ENCODE measurements around the gene NKIRAS1. TPM values are rescaled to one million over a fixed set of nuclear protein-coding genes. Genes with fewer than 3 reads are reported as not detected.
"Not testable (repeated sequence)": the region's sequence is repeated elsewhere in the genome, so short reads cannot be mapped to it uniquely, and the experiment has no call there.

Gene NKIRAS1
- total and polyA plus RNA-seq, 2 donors (not counting 1 experiment from before 2014, with no cell fraction given) = 1.6 to 4.7 TPM

GRCh38 chr3:23913873-23914743, 2.7 kb downstream of the NKIRAS1 start:
- no peak for DNase-seq
- H3K4me3 Mint-ChIP-seq = no peak overlapping the region
- H3K9ac ChIP-seq (ENCODE audit: low read length) = no peak overlapping the region
- H3K4me3 ChIP-seq (ENCODE audit: control extremely low read depth in 1 of 5, extremely low read depth in 1 of 5, insufficient read depth in 1 of 5, low read depth in 2 of 5, low read length in 4 of 5) = no peak overlapping the region
- POLR2A ChIA-PET = no interaction called here
- no peaks in the 10 kb centered on the region for H3K9me3 Mint-ChIP-seq (ENCODE audit: insufficient read depth)
- peaks cover 21% of the 10 kb centered on the region for H4K20me1 ChIP-seq (ENCODE audit: control insufficient read depth, insufficient read depth, low read length, poor library complexity, severe bottlenecking)
- no peak overlapping the region for H2AFZ ChIP-seq (ENCODE audit: insufficient read depth, low read depth, low read length, poor library complexity, severe bottlenecking)
- no peak for ATAC-seq (ENCODE audit: low read depth)
- H3K4me1 Mint-ChIP-seq = peaks cover 37% of the 10 kb centered on the region
- H3K9me3 ChIP-seq (ENCODE audit: control extremely low read depth in 1 of 3, control insufficient read depth in 2 of 3, insufficient read depth in 1 of 3, low read length in 2 of 3) = no peaks in the 10 kb centered on the region
- H3K27me3 Mint-ChIP-seq = peaks cover 4% of the 10 kb centered on the region
- no peak overlapping the region for H3K27ac ChIP-seq (ENCODE audit: low read length in 2 of 2)
- no peak overlapping the region for H3K4me2 ChIP-seq (replicated peaks; ENCODE audit: low read depth, low read length, poor library complexity, severe bottlenecking)
- no peak for TF ChIP-seq CTCF (IDR thresholded peaks at IDR 0.05)
- no peak for TF ChIP-seq EZH2 (IDR thresholded peaks at IDR 0.05; ENCODE audit: borderline replicate concordance, insufficient read depth, low read depth, low read length, poor library complexity, severe bottlenecking)
- H3K36me3 ChIP-seq (replicated peaks in 1 of 2; ENCODE audit: control extremely low read depth in 1 of 2, control insufficient read depth in 1 of 2, extremely low read depth in 1 of 2, insufficient read depth in 2 of 2, low read length in 1 of 2) = peaks cover 1 to 25% of the 10 kb centered on the region in 2 experiments
- H3K27ac Mint-ChIP-seq = no peak overlapping the region
- intact Hi-C loops (cut with micrococcal nuclease) = loop anchor here (10.0 kb wide), 1 partner anchor 1751 kb away; the partner anchor contains the start of gene TOP2B
- H3K27me3 ChIP-seq (replicated peaks in 1 of 4; ENCODE audit: control extremely low read depth in 1 of 4, control insufficient read depth in 3 of 4, insufficient read depth in 4 of 4, low read length in 3 of 4) = no peaks in the 10 kb centered on the region
- peaks cover 24 to 25% of the 10 kb centered on the region in 2 donors for H3K4me1 ChIP-seq (ENCODE audit: control insufficient read depth in 2 of 2, insufficient read depth in 2 of 2, low read length in 2 of 2)
- WGBS (ENCODE audit: insufficient coverage) = no CpG with 5 or more reads among the region's 3 CpGs
- CTCF ChIA-PET = interaction anchor here (1.2 kb wide), 1 partner anchor 32 kb away, joined by 3 read pairs; no protein-coding TSS in a partner anchor
- peaks cover 42% of the 10 kb centered on the region for H3K79me2 ChIP-seq (ENCODE audit: control insufficient read depth, insufficient read depth, low read length)

- intact Hi-C loops (cut with micrococcal nuclease) = loop anchor here (10.0 kb wide), 1 partner anchor 1752 kb away; the partner anchor contains the start of gene TOP2B
- POLR2A ChIA-PET = no interaction called here
- Histone ChIP-seq H3K4me2 (replicated peaks; ENCODE audit: low read depth, low read length, poor library complexity, severe bottlenecking) (no peak overlapping the region), H3K9me3 (ENCODE audit: control extremely low read depth in 1 of 3, control insufficient read depth in 2 of 3, insufficient read depth in 1 of 3, low read length in 2 of 3) (no peaks in the 10 kb centered on the region), H3K36me3 (replicated peaks in 1 of 2; ENCODE audit: control extremely low read depth in 1 of 2, control insufficient read depth in 1 of 2, extremely low read depth in 1 of 2, insufficient read depth in 2 of 2, low read length in 1 of 2) (peaks cover 0 to 16% of the 10 kb centered on the region in 2 experiments), H3K4me3 (ENCODE audit: control extremely low read depth in 1 of 5, extremely low read depth in 1 of 5, insufficient read depth in 1 of 5, low read depth in 2 of 5, low read length in 4 of 5) (no peak overlapping the region), H3K9ac (ENCODE audit: low read length) (no peak overlapping the region), H3K79me2 (ENCODE audit: control insufficient read depth, insufficient read depth, low read length) (peaks cover 39% of the 10 kb centered on the region), H3K27ac (ENCODE audit: low read length in 2 of 2) (no peak overlapping the region), H4K20me1 (ENCODE audit: control insufficient read depth, insufficient read depth, low read length, poor library complexity, severe bottlenecking) (peaks cover 12% of the 10 kb centered on the region), H3K27me3 (replicated peaks in 1 of 4; ENCODE audit: control extremely low read depth in 1 of 4, control insufficient read depth in 3 of 4, insufficient read depth in 4 of 4, low read length in 3 of 4) (no peaks in the 10 kb centered on the region), H2AFZ (ENCODE audit: insufficient read depth, low read depth, low read length, poor library complexity, severe bottlenecking) (no peak overlapping the region), H3K4me1 (ENCODE audit: control insufficient read depth in 2 of 2, insufficient read depth in 2 of 2, low read length in 2 of 2) (peaks cover 15% of the 10 kb centered on the region in 2 donors)
- Mint-ChIP-seq H3K4me3 (no peak overlapping the region), H3K27ac (no peak overlapping the region), H3K9me3 (ENCODE audit: insufficient read depth) (no peaks in the 10 kb centered on the region), H3K27me3 (peaks cover 4% of the 10 kb centered on the region), H3K4me1 (peaks cover 27% of the 10 kb centered on the region)
- CTCF ChIA-PET = no interaction called here
- DNase-seq (no peak), ATAC-seq (ENCODE audit: low read depth) (no peak)
- no CpG with 5 or more reads among the region's 1 CpG for WGBS (ENCODE audit: insufficient coverage)
- TF ChIP-seq EZH2 (IDR thresholded peaks at IDR 0.05; ENCODE audit: borderline replicate concordance, insufficient read depth, low read depth, low read length, poor library complexity, severe bottlenecking) (no peak), CTCF (IDR thresholded peaks at IDR 0.05) (no peak)
These were observed 3.6 kb downstream of the NKIRAS1 start for GRCh38 chr3:23913182-23913581.

- H3K4me3 ChIP-seq (ENCODE audit: control extremely low read depth in 1 of 5, extremely low read depth in 1 of 5, insufficient read depth in 1 of 5, low read depth in 2 of 5, low read length in 4 of 5); H3K9ac ChIP-seq (ENCODE audit: low read length); H3K4me3 Mint-ChIP-seq; H3K27ac ChIP-seq (ENCODE audit: low read length in 2 of 2); POLR2A ChIA-PET; H3K36me3 ChIP-seq (replicated peaks in 1 of 2; ENCODE audit: control extremely low read depth in 1 of 2, control insufficient read depth in 1 of 2, extremely low read depth in 1 of 2, insufficient read depth in 2 of 2, low read length in 1 of 2); H3K27ac Mint-ChIP-seq; H3K27me3 Mint-ChIP-seq; ATAC-seq (ENCODE audit: low read depth); CTCF ChIA-PET; H3K4me2 ChIP-seq (replicated peaks; ENCODE audit: low read depth, low read length, poor library complexity, severe bottlenecking); H3K9me3 ChIP-seq (ENCODE audit: control extremely low read depth in 1 of 3, control insufficient read depth in 2 of 3, insufficient read depth in 1 of 3, low read length in 2 of 3); DNase-seq; H3K9me3 Mint-ChIP-seq (ENCODE audit: insufficient read depth); H4K20me1 ChIP-seq (ENCODE audit: control insufficient read depth, insufficient read depth, low read length, poor library complexity, severe bottlenecking); H3K27me3 ChIP-seq (replicated peaks in 1 of 4; ENCODE audit: control extremely low read depth in 1 of 4, control insufficient read depth in 3 of 4, insufficient read depth in 4 of 4, low read length in 3 of 4); H2AFZ ChIP-seq (ENCODE audit: insufficient read depth, low read depth, low read length, poor library complexity, severe bottlenecking): not testable (repeated sequence)
- peaks cover 11 to 12% of the 10 kb centered on the region in 2 donors for H3K4me1 ChIP-seq (ENCODE audit: control insufficient read depth in 2 of 2, insufficient read depth in 2 of 2, low read length in 2 of 2)
- H3K4me1 Mint-ChIP-seq = peaks cover 19% of the 10 kb centered on the region
- H3K79me2 ChIP-seq (ENCODE audit: control insufficient read depth, insufficient read depth, low read length) = peaks cover 32% of the 10 kb centered on the region
- no CpG with 5 or more reads among the region's 3 CpGs for WGBS (ENCODE audit: insufficient coverage)
- intact Hi-C loops (cut with micrococcal nuclease) = loop anchor here (10.0 kb wide), 1 partner anchor 1752 kb away; the partner anchor contains the start of gene TOP2B
These were observed 4.5 kb downstream of the NKIRAS1 start for GRCh38 chr3:23912335-23912734.

All from B cell (primary cell).